K562 (cell line): Measurements from ENCODE around the gene CD93. TPM values are rescaled to one million over a fixed set of nuclear protein-coding genes. Genes with fewer than 3 reads are reported as not detected.

Source experiments
- ATAC-seq: fragments of 200-7000 bp; cut with Tn5 transposase; 3 replicates; pipeline ENCODE4 v1.9.1; 2020; ENCODE audit warnings: moderate library complexity
- BruUV-seq: library from RNA; stranded (reverse); fragments of 400-500 nt; replicated peaks from 2 replicates; lab custom pipeline; 2021; lab: Mats Ljungman, UMichigan
- CTCF ChIA-PET: fragments of 300-600 bp; formaldehyde crosslinking; extraction: SDS; loops from one replicate; lab custom pipeline; 2021; ENCODE audit warnings: low intra/inter-chr PET ratio; lab: Yijun Ruan, JAX
- POLR2A ChIA-PET: fragments of 300-600, 350-650 bp; sonication (Branson Sonifier 250); formaldehyde crosslinking; extraction: SDS; loops from one replicate; lab custom pipeline; 2021; ENCODE audit warnings: antibody characterized with exemption, inconsistent platforms; lab: Yijun Ruan, JAX
- DNase-seq, 4 experiments: peaks; one replicate each; pipeline versions ENCODE4 v3.0.0 to v3.0.0-alpha.2; 2011 to 2018; ENCODE audit warnings: low spot score in 3 of 4, mixed read lengths in 3 of 4; ENCODE audit errors: extremely low read depth in 1 of 4
- FAIRE-seq: peaks from 2 replicates; lab custom pipeline; 2011; peaks lifted over from hg19 to GRCh38; lab: Jason Lieb, UNC
- H2AFZ ChIP-seq: 2 replicates; pipeline ENCODE4 v1.6.0; 2011; ENCODE audit warnings: low read depth, low read length, control low read depth, inconsistent platforms
- H3K27ac ChIP-seq: fragments of 200-600 bp; 3 replicates; pipeline ENCODE4 v1.8.0; 2011; ENCODE audit warnings: low read depth, mild to moderate bottlenecking, control low read depth, inconsistent platforms, low read length, moderate library complexity, mixed read lengths; ENCODE audit errors: extremely low read depth
- H3K27me3 ChIP-seq, 2 experiments: fragments of 300-600 bp in 1 of 2; 2 replicates in 1 of 2; 3 replicates in 1 of 2; pipeline versions ENCODE4 v1.6.0 to v1.8.0; 2011; ENCODE audit warnings: inconsistent platforms in 2 of 2, low read length in 2 of 2, mild to moderate bottlenecking in 1 of 2, mixed read lengths in 1 of 2, moderate library complexity in 1 of 2; ENCODE audit not compliant: control insufficient read depth in 2 of 2, insufficient read depth in 2 of 2
- H3K36me3 ChIP-seq: fragments of 300-600 bp; 3 replicates; pipeline ENCODE4 v1.8.0; 2011; ENCODE audit warnings: mild to moderate bottlenecking, low read length, inconsistent platforms; ENCODE audit not compliant: control insufficient read depth, insufficient read depth
- H3K4me1 ChIP-seq, 2 experiments: fragments of 200-600 bp in 1 of 2; replicated peaks in 1 of 2; 2 replicates in 1 of 2; 3 replicates in 1 of 2; pipeline versions ENCODE4 v1.5.1 to v1.8.0; 2011; ENCODE audit warnings: inconsistent platforms in 2 of 2, low read length in 2 of 2, mild to moderate bottlenecking in 1 of 2, mixed read lengths in 1 of 2, moderate library complexity in 1 of 2; ENCODE audit not compliant: control insufficient read depth in 2 of 2, insufficient read depth in 2 of 2
- H3K4me2 ChIP-seq: 2 replicates; pipeline ENCODE4 v1.6.1; 2011; ENCODE audit warnings: low read length, control low read depth, inconsistent platforms, mixed read lengths; ENCODE audit not compliant: insufficient read depth
- H3K4me3 ChIP-seq: fragments of 200-600 bp; sonication (generic), shearing (Covaris generic); 2 replicates; pipeline ENCODE4 v1.5.1; 2016; ENCODE audit warnings: control low read depth, inconsistent platforms
- H3K79me2 ChIP-seq: fragments of 200-600 bp; 3 replicates; pipeline ENCODE4 v1.8.0; 2011; ENCODE audit warnings: low read length, inconsistent platforms; ENCODE audit not compliant: control insufficient read depth, insufficient read depth
- H3K9ac ChIP-seq, 2 experiments: 2 replicates each; pipeline versions ENCODE4 v1.6.0 to v1.6.1; 2011; ENCODE audit warnings: low read depth in 2 of 2, low read length in 2 of 2, control low read depth in 1 of 2, inconsistent platforms in 1 of 2, mild to moderate bottlenecking in 1 of 2, mixed read lengths in 1 of 2; ENCODE audit not compliant: insufficient read depth in 1 of 2
- H3K9me1 ChIP-seq: one replicate; pipeline ENCODE4 v1.6.0; 2011; ENCODE audit warnings: inconsistent platforms, mild to moderate bottlenecking, low read length, moderate library complexity; ENCODE audit not compliant: control insufficient read depth, insufficient read depth
- H3K9me3 ChIP-seq: replicated peaks from 2 replicates; pipeline ENCODE4 v1.5.1; 2011; ENCODE audit warnings: low read depth, low read length, inconsistent platforms; ENCODE audit not compliant: control insufficient read depth, insufficient read depth
- H4K20me1 ChIP-seq: replicated peaks from 2 replicates; pipeline ENCODE4 v1.6.1; 2011; ENCODE audit warnings: low read length, inconsistent platforms, mixed read lengths; ENCODE audit not compliant: control insufficient read depth, insufficient read depth
- BRF2 ChIP-seq: IDR thresholded peaks from 3 replicates; pipeline ENCODE4 v1.6.1; 2011; ENCODE audit warnings: borderline replicate concordance, mild to moderate bottlenecking; ENCODE audit not compliant: insufficient read length, insufficient read depth
- CBFA2T3 ChIP-seq: fragments of 450-650 bp; IDR thresholded peaks from 2 replicates; pipeline ENCODE4 v1.6.1; 2017
- DPF2 ChIP-seq: fragments of 450-650 bp; IDR thresholded peaks from 2 replicates; pipeline ENCODE4 v1.6.1; 2016
- POLR2H ChIP-seq: IDR thresholded peaks from 2 replicates; pipeline ENCODE4 v1.6.1; 2016; ENCODE audit warnings: missing genetic modification characterization, low read depth, mild to moderate bottlenecking, control low read depth, missing compliant biosample characterization, moderate library complexity
- STAG1 ChIP-seq: sonication (generic); formaldehyde crosslinking; IDR thresholded peaks from 2 replicates; pipeline ENCODE4 v1.5.0; 2020; ENCODE audit warnings: missing genetic modification reagents, borderline replicate concordance
- ZNF12 ChIP-seq: sonication (generic); formaldehyde crosslinking; IDR thresholded peaks from 2 replicates; pipeline ENCODE4 v1.4.0; 2020; ENCODE audit warnings: mild to moderate bottlenecking, missing genetic modification reagents
- WGBS: fragments of 100-300 bp; shearing (Covaris generic); methylation state at CpG from one replicate; pipeline ENCODE4 v1.1.6; 2016; ENCODE audit warnings: low coverage, mixed read lengths; ENCODE audit not compliant: insufficient coverage; ENCODE audit errors: missing lambda C conversion rate; 5-methylcytosine and 5-hydroxymethylcytosine counted together
- in situ Hi-C: fragments of 300-500 bp; cut with MboI; formaldehyde crosslinking; loops from 4 replicates; pipeline ENCODE4 v1.15.0; 2018; ENCODE audit warnings: inconsistent platforms, mixed read lengths
- intact Hi-C: fragments of 100-400 bp; cut with micrococcal nuclease; formaldehyde crosslinking; loops from 2 replicates; pipeline ENCODE4 v1.14.2; 2022
- polyA plus RNA-seq, 8 experiments: library from polyadenylated mRNA; depleted of rRNA in 4 of 8; stranded (reverse) in 5 of 8; unstranded in 3 of 8; fragments of >200 nt; fragmentation: Nextera tagmentation in 2 of 8; fragmentation: Illumina TruSeq in 1 of 8; extraction: Ambion mirVana in 2 of 8; extraction: Trizol in 1 of 8; gene quantifications; 2 replicates each; pipeline versions ENCODE4 v1.2.1 to v1.2.3, GENCODE V29; 2011 to 2014; ENCODE audit warnings: inconsistent platforms in 1 of 8, missing spikeins in 1 of 8
- total RNA-seq, 7 experiments: library from RNA; depleted of rRNA in 6 of 7; stranded (reverse); fragments of >200 nt in 6 of 7; fragmentation: Illumina TruSeq in 2 of 7; extraction: Trizol in 2 of 7; gene quantifications; 2 replicates each; pipeline versions ENCODE4 v1.2.1 to v1.2.3, GENCODE V29; 2011 to 2021; ENCODE audit warnings: low replicate concordance in 1 of 7

The CD93 gene
- total and polyA plus RNA-seq, 9 of the 15 experiments (the other 6 are each of a cell fraction or from before 2014, with no cell fraction given) = 0.03 to 0.20 (median 0.05) TPM

- H4K20me1 ChIP-seq = no peaks in the 10 kb centered on the region
- WGBS = 0% methylated on average over 5 of the region's 5 CpGs
- H3K36me3 ChIP-seq = no peaks in the 10 kb centered on the region
- intact Hi-C loops = loop anchor here (5.0 to 10.0 kb wide), 4 partner anchors 79 to 292 kb away; no protein-coding TSS in a partner anchor
- H3K4me1 ChIP-seq = peaks cover 15 to 45% of the 10 kb centered on the region in 2 experiments; a peak in 4 of 5 replicates
- POLR2A ChIA-PET = interaction anchor here (0.7 to 1.1 kb wide), 3 partner anchors 132 to 298 kb away, joined by 3 to 5 read pairs (median 3); partner anchors contain the start of gene NXT1
- no peaks in the 10 kb centered on the region for H3K9me3 ChIP-seq
- H3K4me3 ChIP-seq = no peak overlapping the region
- peak overlapping the region; percentile 66; the same call in 1 of the 2 replicates for H2AFZ ChIP-seq
- in situ Hi-C loops = loop anchor here (10.0 kb wide), 1 partner anchor 292 kb away; no protein-coding TSS in a partner anchor
- H3K27ac ChIP-seq = no peak overlapping the region
- FAIRE-seq = peak; percentile 19
- DNase-seq = peak; percentile 20 to 64 (median 40)
- no TSS peak for BruUV-seq
- peak overlapping the region; percentile 77; the same call in 1 of the 2 replicates for H3K4me2 ChIP-seq
- no peaks in the 10 kb centered on the region for H3K9me1 ChIP-seq
- no peaks in the 10 kb centered on the region for H3K79me2 ChIP-seq
- no peaks in the 10 kb centered on the region for H3K27me3 ChIP-seq
- TF ChIP-seq DPF2 (0 out of 2 replicates have a peak, but pooled peaks have one; percentile 23), ZNF12 (CRISPR knock-in tag) (peak; percentile 93), BRF2 (no peak), STAG1 (no peak), CBFA2T3 (0 out of 2 replicates have a peak, but pooled peaks have one; percentile 22), POLR2H (no peak)
- ATAC-seq = peak; percentile 57
- CTCF ChIA-PET = no interaction called here
- H3K9ac ChIP-seq = peak overlapping the region in 1 of 2 experiments; percentile 12; a peak in 2 of 4 replicates
These were observed 33.2 kb downstream of the CD93 start for GRCh38 chr20:23052904-23053303.
